ENCODE measurements around the gene SIAH3.

DNA sequence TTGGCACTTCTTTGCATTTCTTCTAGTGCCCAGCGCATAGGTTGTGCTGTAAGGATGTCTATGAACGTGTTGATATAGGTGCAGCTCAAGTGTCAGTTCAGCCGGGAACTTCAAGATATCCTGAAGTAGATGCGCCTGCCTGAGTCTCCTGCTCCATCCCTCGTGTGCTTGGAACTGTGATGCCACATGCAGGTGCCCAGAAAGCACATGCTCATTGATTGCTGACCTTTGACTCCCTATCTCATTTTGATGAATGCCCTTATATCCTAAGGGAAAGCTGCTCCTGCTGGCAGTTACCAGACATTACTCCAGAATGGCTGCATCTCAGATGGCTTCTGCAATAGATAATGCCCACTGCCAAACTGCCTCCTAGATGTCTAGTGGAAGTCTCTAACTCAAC, 108.6 kb downstream of the SIAH3 start:
- TF ChIP-seq, protein P1, sequence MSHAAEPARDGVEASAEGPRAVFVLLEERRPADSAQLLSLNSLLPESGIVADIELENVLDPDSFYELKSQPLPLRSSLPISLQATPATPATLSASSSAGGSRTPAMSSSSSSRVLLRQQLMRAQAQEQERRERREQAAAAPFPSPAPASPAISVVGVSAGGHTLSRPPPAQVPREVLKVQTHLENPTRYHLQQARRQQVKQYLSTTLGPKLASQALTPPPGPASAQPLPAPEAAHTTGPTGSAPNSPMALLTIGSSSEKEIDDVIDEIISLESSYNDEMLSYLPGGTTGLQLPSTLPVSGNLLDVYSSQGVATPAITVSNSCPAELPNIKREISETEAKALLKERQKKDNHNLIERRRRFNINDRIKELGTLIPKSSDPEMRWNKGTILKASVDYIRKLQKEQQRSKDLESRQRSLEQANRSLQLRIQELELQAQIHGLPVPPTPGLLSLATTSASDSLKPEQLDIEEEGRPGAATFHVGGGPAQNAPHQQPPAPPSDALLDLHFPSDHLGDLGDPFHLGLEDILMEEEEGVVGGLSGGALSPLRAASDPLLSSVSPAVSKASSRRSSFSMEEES (CRISPR knock-in tag; IDR thresholded peaks at IDR 0.05) = no peak
- TF ChIP-seq, protein P2, sequence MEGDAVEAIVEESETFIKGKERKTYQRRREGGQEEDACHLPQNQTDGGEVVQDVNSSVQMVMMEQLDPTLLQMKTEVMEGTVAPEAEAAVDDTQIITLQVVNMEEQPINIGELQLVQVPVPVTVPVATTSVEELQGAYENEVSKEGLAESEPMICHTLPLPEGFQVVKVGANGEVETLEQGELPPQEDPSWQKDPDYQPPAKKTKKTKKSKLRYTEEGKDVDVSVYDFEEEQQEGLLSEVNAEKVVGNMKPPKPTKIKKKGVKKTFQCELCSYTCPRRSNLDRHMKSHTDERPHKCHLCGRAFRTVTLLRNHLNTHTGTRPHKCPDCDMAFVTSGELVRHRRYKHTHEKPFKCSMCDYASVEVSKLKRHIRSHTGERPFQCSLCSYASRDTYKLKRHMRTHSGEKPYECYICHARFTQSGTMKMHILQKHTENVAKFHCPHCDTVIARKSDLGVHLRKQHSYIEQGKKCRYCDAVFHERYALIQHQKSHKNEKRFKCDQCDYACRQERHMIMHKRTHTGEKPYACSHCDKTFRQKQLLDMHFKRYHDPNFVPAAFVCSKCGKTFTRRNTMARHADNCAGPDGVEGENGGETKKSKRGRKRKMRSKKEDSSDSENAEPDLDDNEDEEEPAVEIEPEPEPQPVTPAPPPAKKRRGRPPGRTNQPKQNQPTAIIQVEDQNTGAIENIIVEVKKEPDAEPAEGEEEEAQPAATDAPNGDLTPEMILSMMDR (IDR thresholded peaks at IDR 0.05 in 2 of 3, conservative IDR thresholded peaks at IDR 0.05 in 1 of 3; ENCODE audit: insufficient read depth in 2 of 3, low read depth in 1 of 3, low read length in 3 of 3) = no peak
- TF ChIP-seq, protein P3, sequence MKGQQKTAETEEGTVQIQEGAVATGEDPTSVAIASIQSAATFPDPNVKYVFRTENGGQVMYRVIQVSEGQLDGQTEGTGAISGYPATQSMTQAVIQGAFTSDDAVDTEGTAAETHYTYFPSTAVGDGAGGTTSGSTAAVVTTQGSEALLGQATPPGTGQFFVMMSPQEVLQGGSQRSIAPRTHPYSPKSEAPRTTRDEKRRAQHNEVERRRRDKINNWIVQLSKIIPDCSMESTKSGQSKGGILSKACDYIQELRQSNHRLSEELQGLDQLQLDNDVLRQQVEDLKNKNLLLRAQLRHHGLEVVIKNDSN (CRISPR knock-in tag; IDR thresholded peaks at IDR 0.05) = no peak
- no peak for TF ChIP-seq ELF1 (tag; IDR thresholded peaks at IDR 0.05)
- TF ChIP-seq POLR2AphosphoS5 (IDR thresholded peaks at IDR 0.05; ENCODE audit: control insufficient read depth, insufficient read depth, low read depth, low read length) = no peak
- no peak for TF ChIP-seq ZNF24 (IDR thresholded peaks at IDR 0.05)
- no peak for TF ChIP-seq ZNF780A (CRISPR knock-in tag; IDR thresholded peaks at IDR 0.05)
